ENCODE results near the gene STAT5B.
"Not testable (repeated sequence)": the region's sequence is repeated elsewhere in the genome, so short reads cannot be mapped to it uniquely, and the experiment has no call there.

Gene STAT5B

DNA sequence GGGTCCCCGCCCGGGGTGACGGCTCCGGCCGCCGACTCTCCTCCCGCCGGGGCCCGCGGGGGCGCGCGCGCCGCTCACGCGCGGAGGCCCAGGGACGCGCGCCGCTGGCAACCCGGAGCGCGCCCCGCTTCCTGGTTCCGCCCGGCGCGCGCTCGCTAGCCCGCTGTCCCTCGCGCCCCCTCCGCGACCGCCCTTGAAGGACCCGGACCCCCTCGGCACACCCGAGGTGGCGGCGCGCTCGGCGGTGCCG lies at the start of gene STAT5B:
Gene STAT5B, minus strand, starts transcription at position 33 of the 250 bp plus-strand sequence. CDS start 44,264 bp downstream, outside the sequence.
- DNase-seq: peak; percentile 73

DNA sequence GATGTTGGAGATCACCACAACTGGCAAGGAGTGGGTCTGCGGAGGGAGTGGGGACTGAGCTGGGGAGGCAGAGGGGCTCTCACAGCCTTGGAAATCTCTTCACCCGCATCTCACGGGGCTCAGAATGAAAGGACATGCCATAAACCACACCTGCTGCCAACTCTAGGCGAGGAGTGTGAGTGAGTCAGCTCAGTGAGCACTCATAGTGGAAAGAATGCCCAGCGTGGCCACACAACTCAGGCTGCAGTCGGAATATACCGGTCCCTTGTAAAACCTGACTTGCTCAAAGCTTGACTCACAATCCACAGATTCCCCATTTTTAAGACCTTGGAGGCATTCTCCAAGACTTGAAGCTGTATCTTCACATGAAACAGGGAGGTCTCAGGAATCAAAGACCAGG lies 48.8 kb upstream of the STAT5B start:
- no peak for DNase-seq

DNA sequence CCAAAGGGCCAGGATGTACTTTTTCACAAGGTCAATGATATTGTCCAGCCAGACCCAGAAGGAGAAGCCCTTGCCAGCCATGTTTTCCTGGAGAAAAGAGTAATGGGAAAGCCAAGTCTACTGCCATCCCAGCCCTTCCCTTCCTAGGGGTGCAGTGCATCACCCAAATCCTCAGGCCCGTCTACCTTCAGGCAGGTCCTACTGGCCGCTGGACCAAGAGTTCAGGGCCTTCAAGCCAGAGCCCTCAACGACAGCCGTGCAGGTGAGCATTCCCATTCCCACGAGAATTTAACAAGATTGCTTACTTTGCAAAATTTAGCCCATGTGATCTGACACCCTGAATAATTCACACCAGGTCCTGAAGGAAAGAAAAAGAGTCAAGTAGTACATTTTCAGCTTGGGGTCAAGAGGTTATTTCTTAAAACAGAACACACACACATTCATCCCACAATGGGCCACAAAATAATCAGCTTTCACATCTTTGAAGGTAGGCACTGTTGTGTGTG lies 47.1 kb upstream of the STAT5B start:
- no peak for DNase-seq

GRCh38 chr17:42322382-42323267 lies 46.4 kb upstream of the STAT5B start:
- DNase-seq: peak; percentile 90

- no peak for DNase-seq
These were observed 45.4 kb upstream of the STAT5B start for GRCh38 chr17:42321555-42321954.

DNA sequence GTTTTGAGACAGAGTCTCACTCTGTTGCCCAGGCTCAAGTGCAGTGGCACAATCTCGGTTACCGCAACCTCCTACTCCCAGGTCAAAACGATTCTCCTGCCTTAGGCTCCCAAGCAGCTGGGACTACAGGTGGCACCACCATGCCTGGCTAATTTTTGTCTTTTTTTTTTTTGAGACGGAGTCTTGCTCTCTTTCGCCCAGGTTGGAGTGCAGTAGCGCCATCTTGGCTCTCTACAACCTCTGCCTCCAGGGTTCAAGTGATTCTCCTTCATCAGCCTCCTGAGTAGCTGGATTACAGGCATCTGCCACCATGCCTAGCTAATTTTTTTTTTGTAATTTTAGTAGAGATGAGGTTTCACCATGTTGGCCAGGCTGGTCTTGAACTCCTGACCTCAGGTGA lies 41.8 kb upstream of the STAT5B start:
- DNase-seq: not testable (repeated sequence)

DNA sequence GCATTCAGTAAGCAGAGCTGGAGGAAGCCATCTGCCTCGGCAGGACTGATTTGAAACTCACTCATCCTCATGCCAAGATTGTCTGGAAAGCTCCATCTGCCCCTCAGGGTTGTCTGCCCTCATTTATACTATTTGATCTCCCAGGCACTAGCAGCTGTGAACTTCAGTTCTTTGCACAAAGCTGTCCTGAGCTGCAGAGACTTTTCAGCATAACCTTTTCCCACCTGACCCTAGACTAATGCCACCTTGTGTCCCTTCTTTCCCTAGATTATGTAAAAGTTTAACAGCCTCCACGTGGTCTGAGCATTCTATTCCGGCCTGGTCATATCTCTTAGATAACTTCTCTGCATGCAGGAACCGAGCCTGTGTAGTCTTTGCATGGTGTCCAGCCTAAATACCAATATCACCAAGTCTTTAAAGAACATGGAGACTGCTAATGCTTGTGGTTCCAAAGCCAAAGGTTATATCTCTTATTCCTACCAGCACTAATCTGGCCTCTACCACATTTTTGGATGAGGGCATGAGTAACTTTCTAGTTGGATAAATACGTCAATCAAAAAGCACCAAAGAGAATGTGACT lies 41.2 kb upstream of the STAT5B start:
- DNase-seq: no peak

GRCh38 chr17:42316755-42317154 lies 40.6 kb upstream of the STAT5B start:
- DNase-seq: no peak

GRCh38 chr17:42315402-42316156 lies 39.4 kb upstream of the STAT5B start:
- DNase-seq: peak; percentile 80

GRCh38 chr17:42313773-42314566 lies 37.8 kb upstream of the STAT5B start:
- no peak for DNase-seq

DNA sequence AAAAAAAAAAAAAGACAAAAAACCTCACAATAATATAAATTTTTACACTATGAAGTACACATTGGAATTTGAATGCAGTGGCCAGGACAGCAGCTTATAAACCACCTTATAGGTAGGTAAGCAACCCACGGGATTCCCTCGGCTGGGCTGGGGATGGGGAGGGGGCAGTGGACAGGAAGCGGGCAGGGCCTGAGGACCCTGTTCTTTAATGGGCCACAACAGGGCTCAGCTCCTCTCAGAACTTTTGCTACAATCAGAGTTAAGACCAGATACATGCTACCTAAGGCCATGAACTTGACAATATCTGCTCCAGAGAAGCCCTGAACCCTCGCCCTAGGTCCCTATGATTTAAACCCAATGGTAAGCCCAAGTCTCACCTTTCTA lies 37.2 kb upstream of the STAT5B start:
- DNase-seq: no peak

DNA sequence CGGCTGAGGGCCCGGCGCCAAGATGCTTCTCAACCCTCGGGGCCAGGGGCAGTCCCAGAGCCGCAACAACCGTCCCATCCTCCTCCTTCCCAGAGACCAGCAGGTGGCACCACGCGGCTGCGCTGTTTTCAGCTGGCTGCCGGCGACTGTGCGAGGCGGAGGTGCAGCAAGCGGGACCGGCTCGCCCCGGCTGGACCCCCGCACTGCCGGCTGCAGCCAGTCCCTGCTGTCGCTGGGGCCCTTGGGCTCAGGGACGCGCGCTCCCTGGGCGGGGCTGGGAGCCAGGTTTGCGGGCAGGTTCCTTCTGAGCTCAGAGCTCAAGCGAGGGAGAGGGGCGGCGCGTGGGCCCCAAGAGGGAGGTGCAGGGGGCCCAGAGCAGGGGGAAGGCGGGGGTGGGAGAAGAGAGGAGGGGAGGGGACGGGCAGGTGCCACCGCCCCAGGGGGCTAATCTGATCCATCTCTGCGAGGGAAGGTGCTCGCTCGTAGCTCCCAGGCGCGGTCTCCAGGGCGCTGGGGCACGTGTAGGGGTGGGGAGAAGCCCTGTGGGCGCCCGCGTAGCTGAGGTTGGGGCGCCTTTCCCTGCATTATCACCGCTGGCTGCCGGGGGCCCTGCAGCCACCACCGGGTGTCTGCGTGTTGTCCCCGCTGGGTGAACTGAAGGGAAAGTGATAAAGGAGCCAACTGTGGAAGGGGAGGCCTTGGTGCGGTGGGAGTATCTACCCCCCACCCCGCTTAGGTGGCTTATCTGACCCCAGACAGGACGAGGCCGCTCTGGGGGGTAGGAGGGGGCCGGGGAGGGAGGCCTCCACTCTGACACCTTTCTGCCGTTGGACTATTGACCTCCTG lies 36.3 kb upstream of the STAT5B start:
- DNase-seq: peak; percentile 52

GRCh38 chr17:42312035-42312284 lies 35.8 kb upstream of the STAT5B start:
- DNase-seq: no peak

GRCh38 chr17:42311240-42312034 lies 35.2 kb upstream of the STAT5B start:
- peak; percentile 79 for DNase-seq

DNA sequence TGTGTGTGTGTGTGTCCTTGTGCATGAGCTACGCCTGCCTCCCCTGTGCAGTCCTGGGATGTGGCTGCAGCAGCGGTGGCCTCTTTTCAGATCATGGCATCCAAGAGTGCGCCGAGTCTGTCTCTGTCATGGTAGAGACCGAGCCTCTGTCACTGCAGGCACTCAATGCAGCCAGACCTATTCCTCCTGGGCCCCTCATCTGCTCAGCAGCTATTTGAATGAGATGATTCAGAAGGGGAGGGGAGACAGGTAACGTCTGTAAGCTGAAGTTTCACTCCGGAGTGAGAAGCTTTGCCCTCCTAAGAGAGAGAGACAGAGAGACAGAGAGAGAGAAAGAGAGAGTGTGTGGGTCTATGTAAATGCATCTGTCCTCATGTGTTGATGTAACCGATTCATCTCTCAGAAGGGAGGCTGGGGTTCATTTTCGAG lies 34.6 kb upstream of the STAT5B start:
- no peak for DNase-seq

DNA sequence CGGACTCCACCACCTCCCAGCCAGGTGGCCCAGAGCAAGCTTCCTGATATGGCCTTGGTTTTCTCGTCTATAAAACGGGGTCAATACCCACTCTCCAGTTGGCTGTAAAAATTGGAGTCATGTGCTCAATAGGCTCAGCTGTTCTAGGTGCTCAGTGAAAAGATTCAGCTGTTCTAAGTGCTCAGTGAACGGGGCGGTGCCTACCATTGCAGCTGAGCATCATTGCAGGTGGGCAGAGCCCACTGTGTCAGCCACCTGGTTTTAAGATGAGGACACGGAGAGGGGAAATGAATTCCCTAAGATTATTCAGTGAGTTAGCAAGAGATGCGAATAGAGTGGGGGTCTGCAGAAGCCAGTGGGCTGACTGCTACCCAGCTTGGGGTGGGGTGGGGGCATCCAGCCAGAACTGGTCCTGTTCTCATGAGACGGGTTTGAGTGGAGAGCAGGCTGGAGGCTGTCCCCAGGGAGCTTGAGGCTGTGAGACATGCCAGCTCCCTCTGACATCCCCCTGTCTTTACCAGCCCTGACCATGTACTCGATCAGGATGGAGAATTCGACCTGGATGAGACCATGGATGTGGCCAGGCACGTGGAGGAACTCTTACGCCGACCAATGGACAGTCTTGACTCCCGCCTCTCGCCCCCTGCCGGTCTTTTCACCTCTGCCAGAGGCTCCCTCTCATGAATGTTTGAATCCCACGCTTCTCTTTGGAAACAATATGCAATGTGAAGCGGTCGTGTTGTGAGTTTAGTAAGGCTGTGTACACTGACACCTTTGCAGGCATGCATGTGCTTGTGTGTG lies 34.0 kb upstream of the STAT5B start:
- DNase-seq: no peak

- DNase-seq: no peak
These were observed 33.0 kb upstream of the STAT5B start for GRCh38 chr17:42309142-42309541.

- DNase-seq: no peak
These were observed 32.3 kb upstream of the STAT5B start for GRCh38 chr17:42308446-42308845.

DNA sequence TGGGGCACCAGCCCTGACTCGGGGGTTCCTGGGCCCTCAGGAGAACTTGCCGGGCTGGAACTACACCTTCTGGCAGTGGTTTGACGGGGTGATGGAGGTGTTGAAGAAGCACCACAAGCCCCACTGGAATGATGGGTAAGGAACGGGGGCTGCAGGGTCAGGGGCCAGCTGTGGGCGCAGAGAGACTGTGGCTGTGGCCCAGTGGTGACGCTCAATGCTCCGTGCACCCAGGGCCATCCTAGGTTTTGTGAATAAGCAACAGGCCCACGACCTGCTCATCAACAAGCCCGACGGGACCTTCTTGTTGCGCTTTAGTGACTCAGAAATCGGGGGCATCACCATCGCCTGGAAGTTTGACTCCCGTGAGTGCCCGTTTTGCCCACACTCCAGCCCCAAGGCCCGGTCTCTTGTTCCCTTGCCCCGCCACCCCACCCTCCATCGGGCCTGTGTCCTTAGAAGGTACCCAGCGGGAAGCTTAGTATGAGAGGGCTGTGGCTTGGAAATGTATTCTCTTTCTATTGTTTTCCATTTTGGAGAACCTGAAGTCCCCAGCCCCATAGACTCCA lies 31.3 kb upstream of the STAT5B start:
- DNase-seq: no peak

GRCh38 chr17:42306385-42306667 lies 30.1 kb upstream of the STAT5B start:
- no peak for DNase-seq
